DND-41 (cell line): ENCODE measurements around the gene MSANTD2.

ENCODE experiments used
- CTCF ChIP-seq: IDR thresholded peaks from 2 replicates; pipeline ENCODE4 v1.5.1; 2012; ENCODE audit warnings: borderline replicate concordance, low read length, moderate library complexity, mild to moderate bottlenecking; ENCODE audit not compliant: poor library complexity, severe bottlenecking; ENCODE audit errors: extremely low read depth
- EZH2 ChIP-seq: IDR thresholded peaks from 3 replicates; pipeline ENCODE4 v1.6.1; 2012; ENCODE audit warnings: borderline replicate concordance, low read depth, mild to moderate bottlenecking, moderate library complexity, low read length, inconsistent platforms; ENCODE audit not compliant: severe bottlenecking

GRCh38 chr11:124718801-124719200 lies 81.4 kb downstream of the MSANTD2 start:
- TF ChIP-seq CTCF (no peak), EZH2 (no peak)
